H4 (cell line): Measurements from ENCODE around the gene FOXJ2. TPM values are rescaled to one million over a fixed set of nuclear protein-coding genes. Genes with fewer than 3 reads are reported as not detected.
"Not testable (repeated sequence)": the region's sequence is repeated elsewhere in the genome, so short reads cannot be mapped to it uniquely, and the experiment has no call there.

Experiments used
- DNase-seq: peaks from one replicate; pipeline ENCODE4 v3.0.0-alpha.2; 2015; ENCODE audit warnings: low spot score
- total RNA-seq: library from RNA; depleted of rRNA; stranded (reverse); fragments of >200 nt; shearing (Covaris generic); gene quantifications from 2 replicates; pipeline ENCODE4 v1.2.3, GENCODE V29; 2014; rRNA removed

Gene FOXJ2
- 5.9 and 6.2 TPM in 2 replicates for total RNA-seq

- DNase-seq = peak; percentile 25
Measured at GRCh38 chr12:8032242-8033152, at the start of gene FOXJ2. TSS of gene FOXJ2 (plus strand) at chr12:8032716. CDS start at chr12:8039833, 7,117 bp downstream.

GRCh38 chr12:7983019-7983418 lies 49.5 kb upstream of the FOXJ2 start:
- DNase-seq = not testable (repeated sequence)

- not testable (repeated sequence) for DNase-seq
Measured at GRCh38 chr12:7983460-7983859, 49.1 kb upstream of the FOXJ2 start.

GRCh38 chr12:7984900-7985299 lies 47.6 kb upstream of the FOXJ2 start:
- no peak for DNase-seq

- no peak for DNase-seq
Measured at GRCh38 chr12:7985802-7986418, 46.6 kb upstream of the FOXJ2 start.

GRCh38 chr12:7989827-7990491 lies 42.6 kb upstream of the FOXJ2 start:
- no peak for DNase-seq

- DNase-seq = no peak
Measured at GRCh38 chr12:7991535-7991934, 41.0 kb upstream of the FOXJ2 start.

GRCh38 chr12:7994731-7995205 lies 37.7 kb upstream of the FOXJ2 start:
- DNase-seq = peak; percentile 79

GRCh38 chr12:7995266-7995963 lies 37.1 kb upstream of the FOXJ2 start:
- DNase-seq = peak; percentile 87

GRCh38 chr12:8000827-8001226 lies 31.7 kb upstream of the FOXJ2 start:
- DNase-seq = not testable (repeated sequence)

GRCh38 chr12:8001496-8001895 lies 31.0 kb upstream of the FOXJ2 start:
- not testable (repeated sequence) for DNase-seq

- DNase-seq = not testable (repeated sequence)
Measured at GRCh38 chr12:8004897-8005296, 27.6 kb upstream of the FOXJ2 start.

GRCh38 chr12:8011331-8011730 lies 21.2 kb upstream of the FOXJ2 start:
- no peak for DNase-seq

- no peak for DNase-seq
Measured at GRCh38 chr12:8012651-8013309, 19.7 kb upstream of the FOXJ2 start.

- no peak for DNase-seq
Measured at GRCh38 chr12:8014836-8015235, 17.7 kb upstream of the FOXJ2 start.

GRCh38 chr12:8018213-8018612 lies 14.3 kb upstream of the FOXJ2 start:
- DNase-seq = not testable (repeated sequence)

- no peak for DNase-seq
Measured at GRCh38 chr12:8018666-8019581, 13.6 kb upstream of the FOXJ2 start.

- DNase-seq = peak; percentile 99
Measured at GRCh38 chr12:8026291-8026900, 6.1 kb upstream of the FOXJ2 start.

GRCh38 chr12:8027856-8028255 lies 4.7 kb upstream of the FOXJ2 start:
- DNase-seq = no peak

GRCh38 chr12:8028267-8028666 lies 4.2 kb upstream of the FOXJ2 start:
- no peak for DNase-seq
